ENCODE data around the gene RANGAP1.

RANGAP1 gene

GRCh38 chr22:41237036-41237706, 48.8 kb downstream of the RANGAP1 start:
- no peak for DNase-seq (ENCODE audit: low read depth)

GRCh38 chr22:41234815-41235695, 50.9 kb downstream of the RANGAP1 start:
- DNase-seq (ENCODE audit: low read depth), result no peak

- DNase-seq (ENCODE audit: low read depth), result no peak
These were observed 54.6 kb downstream of the RANGAP1 start for GRCh38 chr22:41231369-41231768.

- no peak for DNase-seq (ENCODE audit: low read depth)
These were observed 55.6 kb downstream of the RANGAP1 start for GRCh38 chr22:41230401-41230785.

- no peak for DNase-seq (ENCODE audit: low read depth)
These were observed 56.1 kb downstream of the RANGAP1 start for GRCh38 chr22:41229730-41230400.

- DNase-seq (ENCODE audit: low read depth), result no peak
These were observed 56.8 kb downstream of the RANGAP1 start for GRCh38 chr22:41229215-41229614.

- DNase-seq (ENCODE audit: low read depth), result no peak
These were observed 59.0 kb downstream of the RANGAP1 start for GRCh38 chr22:41226723-41227655.

GRCh38 chr22:41223535-41223934, 62.5 kb downstream of the RANGAP1 start:
- DNase-seq (ENCODE audit: low read depth), result no peak

GRCh38 chr22:41222846-41223507, 63.0 kb downstream of the RANGAP1 start:
- DNase-seq (ENCODE audit: low read depth), result no peak

GRCh38 chr22:41217553-41218157, 68.3 kb downstream of the RANGAP1 start:
- no peak for DNase-seq (ENCODE audit: low read depth)

GRCh38 chr22:41216984-41217383, 69.0 kb downstream of the RANGAP1 start:
- no peak for DNase-seq (ENCODE audit: low read depth)

GRCh38 chr22:41215926-41216325, 70.1 kb downstream of the RANGAP1 start:
- no peak for DNase-seq (ENCODE audit: low read depth)

GRCh38 chr22:41215409-41215808, 70.6 kb downstream of the RANGAP1 start:
- DNase-seq (ENCODE audit: low read depth), result no peak

- no peak for DNase-seq (ENCODE audit: low read depth)
These were observed 79.3 kb downstream of the RANGAP1 start for GRCh38 chr22:41206719-41207118.

GRCh38 chr22:41204992-41205900, 80.7 kb downstream of the RANGAP1 start, which contains the start of gene L3MBTL2:
TSS of gene L3MBTL2 (plus strand) at chr22:41205312. CDS start at chr22:41205363, 51 bp downstream.
- peak; percentile 97 for DNase-seq (ENCODE audit: low read depth)

GRCh38 chr22:41204066-41204465, 81.9 kb downstream of the RANGAP1 start:
- DNase-seq (ENCODE audit: low read depth), result no peak

GRCh38 chr22:41203118-41203517, 82.9 kb downstream of the RANGAP1 start:
- no peak for DNase-seq (ENCODE audit: low read depth)

GRCh38 chr22:41201141-41201540, 84.8 kb downstream of the RANGAP1 start:
- DNase-seq (ENCODE audit: low read depth), result no peak

GRCh38 chr22:41198027-41198580, 87.9 kb downstream of the RANGAP1 start:
- peak; percentile 16 for DNase-seq (ENCODE audit: low read depth)
